MM.1S (cell line): ENCODE results near the gene CCN5.

Experiments used
- DNase-seq: peaks from one replicate; pipeline ENCODE4 v3.0.0-alpha.2; 2015
- H2AFZ ChIP-seq: fragments of 300-600 bp; sonication (generic); 2 replicates; pipeline ENCODE4 v1.6.0; 2016; ENCODE audit warnings: antibody characterized with exemption, low read length
- H3F3A ChIP-seq: fragments of 300-600 bp; sonication (generic); 2 replicates; pipeline ENCODE4 v1.6.1; 2016; ENCODE audit warnings: mild to moderate bottlenecking, antibody characterized with exemption, low read length, moderate library complexity, mixed read lengths; ENCODE audit not compliant: insufficient read depth
- H3K27ac ChIP-seq: fragments of 300-600 bp; sonication (generic); 2 replicates; pipeline ENCODE4 v1.5.1; 2016; ENCODE audit warnings: mild to moderate bottlenecking, low read length
- H3K27me3 ChIP-seq: fragments of 300-600 bp; sonication (generic); replicated peaks from 2 replicates; pipeline ENCODE4 v1.6.0; 2016; ENCODE audit warnings: low read length; ENCODE audit not compliant: insufficient read depth
- H3K36me3 ChIP-seq: fragments of 300-600 bp; sonication (generic); replicated peaks from 2 replicates; pipeline ENCODE4 v1.6.1; 2016; ENCODE audit warnings: mild to moderate bottlenecking, low read length, mixed read lengths; ENCODE audit not compliant: insufficient read depth
- H3K4me1 ChIP-seq: fragments of 300-600 bp; sonication (generic); 2 replicates; pipeline ENCODE4 v1.6.1; 2016; ENCODE audit warnings: low read length, mixed read lengths
- H3K4me2 ChIP-seq: fragments of 300-600 bp; sonication (generic); 2 replicates; pipeline ENCODE4 v1.6.0; 2016; ENCODE audit warnings: low read depth, low read length
- H3K4me3 ChIP-seq: fragments of 300-600 bp; sonication (generic); 2 replicates; pipeline ENCODE4 v1.5.1; 2016; ENCODE audit warnings: low read length, mixed read lengths
- H3K79me2 ChIP-seq: fragments of 300-600 bp; sonication (generic); 2 replicates; pipeline ENCODE4 v1.6.1; 2016; ENCODE audit warnings: mixed run types, low read length, mixed read lengths
- H3K9ac ChIP-seq: fragments of 300-600 bp; sonication (generic); 2 replicates; pipeline ENCODE4 v1.6.1; 2016; ENCODE audit warnings: low read length, mixed read lengths
- H3K9me2 ChIP-seq: fragments of 300-600 bp; sonication (generic); replicated peaks from 2 replicates; pipeline ENCODE4 v1.6.1; 2016; ENCODE audit warnings: mild to moderate bottlenecking, low read length, mixed read lengths; ENCODE audit not compliant: insufficient read depth
- H3K9me3 ChIP-seq: fragments of 300-600 bp; sonication (generic); replicated peaks from 2 replicates; pipeline ENCODE4 v1.6.1; 2016; ENCODE audit warnings: mild to moderate bottlenecking, low read length, mixed read lengths; ENCODE audit not compliant: insufficient read depth
- H4K20me1 ChIP-seq: fragments of 300-600 bp; sonication (generic); 2 replicates; pipeline ENCODE4 v1.6.1; 2016; ENCODE audit warnings: mild to moderate bottlenecking, low read length, moderate library complexity, mixed read lengths; ENCODE audit not compliant: insufficient read depth
- EZH2 ChIP-seq: fragments of 300-600 bp; sonication (generic); optimal IDR thresholded peaks from 2 replicates; pipeline ENCODE3; 2017; ENCODE audit warnings: low read depth, mild to moderate bottlenecking, antibody characterized with exemption, low read length, mixed read lengths
- EZH2phosphoT487 ChIP-seq: fragments of 300-600 bp; sonication (generic); IDR thresholded peaks from 2 replicates; pipeline ENCODE4 v1.6.1; 2018; ENCODE audit warnings: antibody characterized with exemption, low read length
- TF ChIP-seq, protein P1 (sequence below): fragments of 300-600 bp; sonication (generic); IDR thresholded peaks from 2 replicates; pipeline ENCODE4 v1.5.1; 2016; ENCODE audit warnings: antibody characterized with exemption, low read length, mixed read lengths

The CCN5 gene

DNA sequence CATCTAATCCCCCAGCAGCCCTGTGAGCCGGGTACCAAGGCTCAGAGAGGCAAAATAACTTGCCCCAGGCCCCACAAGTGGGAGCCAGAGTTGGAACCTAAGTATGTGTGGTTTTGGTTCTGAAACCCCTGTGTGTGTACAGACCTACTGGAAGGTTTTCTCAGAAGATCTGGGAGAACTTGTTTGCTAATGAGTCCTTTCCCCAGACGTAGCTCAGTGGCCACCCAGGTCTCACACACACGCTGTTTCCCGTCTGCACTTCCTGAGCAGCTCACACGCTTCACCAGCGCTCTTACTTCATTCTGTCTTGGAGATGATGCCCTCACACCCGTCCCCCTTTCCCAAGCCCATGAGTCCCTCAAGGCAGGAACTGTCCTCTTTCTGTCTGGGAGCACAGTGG lies 8.2 kb downstream of the CCN5 start:
- H3K27me3 ChIP-seq = peaks cover 48% of the 10 kb centered on the region
- DNase-seq = no peak
- H3K36me3 ChIP-seq = no peaks in the 10 kb centered on the region
- H3K4me1 ChIP-seq = peaks cover 4% of the 10 kb centered on the region; the same call in 1 of the 2 replicates
- H3K4me3 ChIP-seq = no peak overlapping the region
- H3K27ac ChIP-seq = no peak overlapping the region
- no peak overlapping the region for H2AFZ ChIP-seq
- TF ChIP-seq EZH2 = no peak
- TF ChIP-seq, protein P1, sequence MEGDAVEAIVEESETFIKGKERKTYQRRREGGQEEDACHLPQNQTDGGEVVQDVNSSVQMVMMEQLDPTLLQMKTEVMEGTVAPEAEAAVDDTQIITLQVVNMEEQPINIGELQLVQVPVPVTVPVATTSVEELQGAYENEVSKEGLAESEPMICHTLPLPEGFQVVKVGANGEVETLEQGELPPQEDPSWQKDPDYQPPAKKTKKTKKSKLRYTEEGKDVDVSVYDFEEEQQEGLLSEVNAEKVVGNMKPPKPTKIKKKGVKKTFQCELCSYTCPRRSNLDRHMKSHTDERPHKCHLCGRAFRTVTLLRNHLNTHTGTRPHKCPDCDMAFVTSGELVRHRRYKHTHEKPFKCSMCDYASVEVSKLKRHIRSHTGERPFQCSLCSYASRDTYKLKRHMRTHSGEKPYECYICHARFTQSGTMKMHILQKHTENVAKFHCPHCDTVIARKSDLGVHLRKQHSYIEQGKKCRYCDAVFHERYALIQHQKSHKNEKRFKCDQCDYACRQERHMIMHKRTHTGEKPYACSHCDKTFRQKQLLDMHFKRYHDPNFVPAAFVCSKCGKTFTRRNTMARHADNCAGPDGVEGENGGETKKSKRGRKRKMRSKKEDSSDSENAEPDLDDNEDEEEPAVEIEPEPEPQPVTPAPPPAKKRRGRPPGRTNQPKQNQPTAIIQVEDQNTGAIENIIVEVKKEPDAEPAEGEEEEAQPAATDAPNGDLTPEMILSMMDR = no peak
- no peak for TF ChIP-seq EZH2phosphoT487
- no peaks in the 10 kb centered on the region for H3F3A ChIP-seq
- H4K20me1 ChIP-seq = no peaks in the 10 kb centered on the region
- H3K9ac ChIP-seq = no peak overlapping the region
- H3K9me2 ChIP-seq = no peaks in the 10 kb centered on the region
- H3K4me2 ChIP-seq = no peak overlapping the region
- H3K9me3 ChIP-seq = no peaks in the 10 kb centered on the region
- no peaks in the 10 kb centered on the region for H3K79me2 ChIP-seq

DNA sequence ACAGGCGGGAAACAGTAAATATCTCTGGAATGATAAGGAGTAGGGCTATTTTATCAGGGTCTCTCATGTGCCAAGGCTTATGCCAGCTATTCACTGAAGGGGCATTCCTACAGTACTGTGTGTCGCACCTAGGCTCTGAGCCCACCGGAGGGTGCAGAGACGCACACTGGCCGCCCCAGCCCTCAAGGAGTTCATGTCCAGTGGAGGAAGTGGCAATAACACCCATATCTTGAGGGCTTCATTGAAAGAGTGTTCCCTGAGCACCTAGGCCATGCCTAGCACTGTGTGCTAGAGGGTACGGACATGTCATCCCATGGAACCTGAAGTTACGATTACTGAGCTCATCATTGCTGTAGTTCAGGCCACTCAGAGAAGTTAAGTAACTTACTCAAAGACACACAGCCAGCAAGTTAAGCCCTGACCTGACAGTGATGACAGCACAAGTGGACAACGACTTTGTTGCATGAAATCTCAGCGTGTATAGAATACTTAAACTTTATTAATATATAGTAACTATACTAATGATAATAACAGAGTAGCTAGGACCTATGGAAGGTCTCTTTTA lies 8.7 kb downstream of the CCN5 start:
- Histone ChIP-seq H3K9me3 (no peaks in the 10 kb centered on the region), H3K27ac (no peak overlapping the region), H3K9me2 (no peaks in the 10 kb centered on the region), H3K4me2 (no peak overlapping the region), H3K79me2 (no peaks in the 10 kb centered on the region), H3K4me3 (no peak overlapping the region), H3K36me3 (no peaks in the 10 kb centered on the region), H2AFZ (no peak overlapping the region), H3F3A (no peaks in the 10 kb centered on the region), H3K27me3 (peaks cover 48% of the 10 kb centered on the region), H4K20me1 (no peaks in the 10 kb centered on the region), H3K9ac (no peak overlapping the region), H3K4me1 (peaks cover 4% of the 10 kb centered on the region; the same call in 1 of the 2 replicates)
- no peak for DNase-seq
- no peak for TF ChIP-seq EZH2phosphoT487
- TF ChIP-seq EZH2 = no peak
- TF ChIP-seq, protein P1 = no peak

DNA sequence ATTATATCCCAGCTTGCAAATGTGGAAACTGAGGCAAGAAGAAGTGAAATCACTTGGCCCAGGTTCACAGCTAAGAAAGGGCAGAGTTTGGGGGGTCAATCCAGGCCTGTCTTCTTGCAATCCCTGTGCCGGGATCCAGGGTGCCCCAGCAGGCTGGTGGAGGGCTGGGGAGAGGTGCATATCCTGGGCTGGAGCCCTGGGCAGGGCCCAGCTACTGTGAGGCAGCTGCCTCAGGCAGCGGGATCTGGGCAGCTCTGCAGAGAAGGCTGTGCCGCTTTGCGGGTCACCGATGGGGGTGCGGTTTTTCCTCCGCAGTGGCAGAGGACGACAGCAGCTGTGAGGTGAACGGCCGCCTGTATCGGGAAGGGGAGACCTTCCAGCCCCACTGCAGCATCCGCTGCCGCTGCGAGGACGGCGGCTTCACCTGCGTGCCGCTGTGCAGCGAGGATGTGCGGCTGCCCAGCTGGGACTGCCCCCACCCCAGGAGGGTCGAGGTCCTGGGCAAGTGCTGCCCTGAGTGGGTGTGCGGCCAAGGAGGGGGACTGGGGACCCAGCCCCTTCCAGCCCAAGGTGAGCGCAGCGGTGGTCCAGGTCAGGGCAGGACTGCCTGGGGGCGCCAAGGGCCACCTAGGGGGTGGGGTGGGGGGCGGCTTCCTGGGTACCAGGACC lies 9.4 kb downstream of the CCN5 start:
- Histone ChIP-seq H3K4me2 (no peak overlapping the region), H3K36me3 (no peaks in the 10 kb centered on the region), H3K9ac (no peak overlapping the region), H3K79me2 (no peaks in the 10 kb centered on the region), H4K20me1 (no peaks in the 10 kb centered on the region), H3K9me2 (no peaks in the 10 kb centered on the region), H3K9me3 (no peaks in the 10 kb centered on the region), H3K4me3 (no peak overlapping the region), H3K27ac (no peak overlapping the region), H3K27me3 (peaks cover 47% of the 10 kb centered on the region), H3K4me1 (peaks cover 4% of the 10 kb centered on the region; the same call in 1 of the 2 replicates), H2AFZ (no peak overlapping the region), H3F3A (no peaks in the 10 kb centered on the region)
- TF ChIP-seq, protein P1 = no peak
- no peak for TF ChIP-seq EZH2
- no peak for TF ChIP-seq EZH2phosphoT487
- no peak for DNase-seq
